ENCODE measurements around the gene LRP1B. TPM values are rescaled to one million over a fixed set of nuclear protein-coding genes. Genes with fewer than 3 reads are reported as not detected.

Gene LRP1B
- total and polyA plus RNA-seq, 2 of the 8 experiments (the other 6 are each of a cell fraction or from before 2014, with no cell fraction given): 0.03 TPM; not detected in 1

- no peak overlapping the region for H2AFZ ChIP-seq (ENCODE audit: low read length)
- no peak overlapping the region for H2BK20ac ChIP-seq (ENCODE audit: low read length)
- no peaks in the 10 kb centered on the region for H3K23me2 ChIP-seq (ENCODE audit: low read depth, low read length)
Observed at GRCh38 chr2:141142025-141142424, 988.8 kb downstream of the LRP1B start.

More at GRCh38 chr2:141142025-141142424, 988.8 kb downstream of the LRP1B start:
- no peaks in the 10 kb centered on the region for H3K4me1 ChIP-seq (replicated peaks in 1 of 4; ENCODE audit: control insufficient read depth in 3 of 4, insufficient read depth in 4 of 4, low read length in 3 of 4)
- peaks cover 0 to 1% (median 0%) of the 10 kb centered on the region in 4 experiments; a peak in 1 of 7 replicates for H3K27me3 ChIP-seq (replicated peaks in 1 of 4; ENCODE audit: control insufficient read depth in 3 of 4, extremely low read depth in 1 of 4, insufficient read depth in 3 of 4, low read length in 3 of 4)
- H2AK5ac ChIP-seq (ENCODE audit: low read depth, low read length): no peak overlapping the region
- POLR2A ChIA-PET (ENCODE audit: partially characterized antibody): no interaction called here
- H3K23ac ChIP-seq (ENCODE audit: insufficient read length): no peak overlapping the region
- H3K4me3 ChIP-seq (ENCODE audit: extremely low read depth in 1 of 4, insufficient read depth in 2 of 4, low read depth in 3 of 4, low read length in 4 of 4): no peak overlapping the region
- TF ChIP-seq NANOG (IDR thresholded peaks at IDR 0.05; ENCODE audit: insufficient read depth, low read depth, low read length, poor library complexity, severe bottlenecking) (no peak), RBBP5 (IDR thresholded peaks at IDR 0.05; ENCODE audit: borderline replicate concordance, low read depth, low read length) (no peak), BACH1 (IDR thresholded peaks at IDR 0.05; ENCODE audit: low read length) (no peak), GABPA (IDR thresholded peaks at IDR 0.05; ENCODE audit: borderline replicate concordance, insufficient read depth, low read length) (no peak), KDM4A (IDR thresholded peaks at IDR 0.05; ENCODE audit: low read depth, low read length, severe bottlenecking) (no peak), BCL11A (IDR thresholded peaks at IDR 0.05; ENCODE audit: low read depth in 2 of 2, low read length in 2 of 2) (no peak), KDM1A (IDR thresholded peaks at IDR 0.05; ENCODE audit: borderline replicate concordance, low read length) (no peak), ATF3 (IDR thresholded peaks at IDR 0.05; ENCODE audit: insufficient read depth, low read depth, low read length) (no peak), EZH2 (IDR thresholded peaks at IDR 0.05; ENCODE audit: low read depth, low read length, severe bottlenecking) (no peak), CHD2 (IDR thresholded peaks at IDR 0.05; ENCODE audit: low read length) (no peak), POU5F1 (IDR thresholded peaks at IDR 0.05; ENCODE audit: low read depth, low read length) (no peak)
- H3K27ac ChIP-seq (ENCODE audit: low read depth, low read length): no peak overlapping the region
- no peak overlapping the region for H2BK12ac ChIP-seq (ENCODE audit: low read depth, low read length)
- H3K9me3 ChIP-seq (ENCODE audit: insufficient read depth in 2 of 2, low read depth in 1 of 2, low read length in 1 of 2): no peaks in the 10 kb centered on the region
- H3K4me2 ChIP-seq (ENCODE audit: insufficient read depth in 1 of 2, low read depth in 2 of 2, low read length in 2 of 2): no peak overlapping the region
- no peak overlapping the region for H2BK5ac ChIP-seq (ENCODE audit: low read depth, low read length)
- no peak overlapping the region for H4K8ac ChIP-seq (ENCODE audit: extremely low read depth, insufficient read depth, low read length)
- H2BK15ac ChIP-seq (ENCODE audit: low read length): no peak overlapping the region
- H3K14ac ChIP-seq (ENCODE audit: insufficient read length): no peak overlapping the region
- no peaks in the 10 kb centered on the region for H3K79me2 ChIP-seq (ENCODE audit: control insufficient read depth in 1 of 2, insufficient read depth in 2 of 2, low read length in 2 of 2)
- no peak overlapping the region for H3K56ac ChIP-seq (replicated peaks; ENCODE audit: insufficient read length, low read depth, low read length)
- no peaks in the 10 kb centered on the region for H3K36me3 ChIP-seq (ENCODE audit: control insufficient read depth in 2 of 4, insufficient read depth in 4 of 4, low read length in 3 of 4)
- H4K91ac ChIP-seq (replicated peaks; ENCODE audit: insufficient read length, low read length): no peak overlapping the region
- H4K5ac ChIP-seq (ENCODE audit: insufficient read length, low read depth, low read length): no peak overlapping the region
- H3K4ac ChIP-seq (replicated peaks; ENCODE audit: insufficient read length, low read depth, low read length): no peak overlapping the region
- no peaks in the 10 kb centered on the region for H4K20me1 ChIP-seq (replicated peaks in 1 of 2; ENCODE audit: control insufficient read depth in 1 of 2, insufficient read depth in 2 of 2, low read length in 2 of 2)
- DNase-seq (ENCODE audit: low read depth in 1 of 2, low spot score in 2 of 2) (no peak), FAIRE-seq (no peak)
- no peak overlapping the region for H2BK120ac ChIP-seq (replicated peaks; ENCODE audit: low read depth, low read length)
- 87% methylated on average over 3 of the region's 3 CpGs; no CpG with 5 or more reads in 1 of the 2 experiments for WGBS, 2 experiments (ENCODE audit: extremely low coverage in 1 of 2, insufficient coverage in 1 of 2, insufficient read length in 1 of 2, insufficient replicate concordance in 2 of 2, low coverage in 1 of 2, low lambda C conversion rate in 2 of 2, missing lambda C conversion rate in 1 of 2)
- no peak overlapping the region for H3K9ac ChIP-seq (replicated peaks in 1 of 4; ENCODE audit: extremely low read depth in 1 of 4, low read depth in 3 of 4, low read length in 3 of 4)
- CTCF ChIA-PET (ENCODE audit: partially characterized antibody): no interaction called here
- no peaks in the 10 kb centered on the region for H3K79me1 ChIP-seq (ENCODE audit: low read depth, low read length)
- no peak overlapping the region for H3K18ac ChIP-seq (ENCODE audit: extremely low read depth, low read length)

All from H1 (cell line).